Measurements from ENCODE around the gene REX1BD.

DNA sequence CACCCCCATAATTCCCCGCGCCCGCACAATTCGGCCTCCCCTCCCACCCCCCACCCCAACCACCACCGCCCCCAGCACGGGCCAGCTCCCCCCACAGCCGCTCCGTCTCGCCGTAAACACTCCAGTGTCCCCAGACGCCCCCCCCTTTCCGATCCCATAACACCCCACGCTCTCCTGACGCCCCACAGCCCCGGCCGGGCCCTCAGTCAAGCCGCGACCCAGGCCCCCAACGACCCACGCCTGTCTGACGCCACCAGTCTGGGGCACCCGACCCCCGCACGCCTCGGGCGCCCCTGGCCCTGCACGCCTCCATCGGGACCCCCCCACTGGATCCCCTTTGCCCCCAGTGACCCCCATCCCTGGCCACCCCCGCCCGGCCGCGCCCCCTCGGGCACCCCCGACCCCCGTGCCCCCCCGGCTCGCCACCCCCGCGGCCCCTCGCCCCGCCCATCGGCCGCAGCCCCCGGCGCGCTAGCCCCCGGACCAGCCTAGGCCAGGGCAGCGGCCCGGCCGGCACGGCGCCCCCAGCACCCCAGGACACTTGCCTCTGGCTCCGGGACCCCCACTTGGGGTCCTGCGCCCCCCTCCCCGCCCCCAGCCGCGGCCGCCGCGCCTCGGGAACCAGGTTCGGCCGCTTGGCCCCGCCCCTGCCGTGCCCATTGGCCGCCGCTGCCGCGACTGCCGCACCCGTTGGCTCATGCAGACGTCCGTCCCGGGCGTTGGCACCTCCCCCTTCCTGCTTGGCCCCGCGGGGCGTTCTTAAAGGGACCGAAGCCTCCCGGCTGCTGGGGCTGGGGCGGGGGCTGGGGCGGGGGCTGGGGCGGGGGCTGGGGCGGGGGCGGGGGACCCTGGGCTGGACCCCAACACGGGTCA, 45.4 kb upstream of the REX1BD start, which contains the start of gene FKBP8:
- no peak for TF ChIP-seq FOXA1 (IDR thresholded peaks at IDR 0.05)
- TF ChIP-seq, protein P1, sequence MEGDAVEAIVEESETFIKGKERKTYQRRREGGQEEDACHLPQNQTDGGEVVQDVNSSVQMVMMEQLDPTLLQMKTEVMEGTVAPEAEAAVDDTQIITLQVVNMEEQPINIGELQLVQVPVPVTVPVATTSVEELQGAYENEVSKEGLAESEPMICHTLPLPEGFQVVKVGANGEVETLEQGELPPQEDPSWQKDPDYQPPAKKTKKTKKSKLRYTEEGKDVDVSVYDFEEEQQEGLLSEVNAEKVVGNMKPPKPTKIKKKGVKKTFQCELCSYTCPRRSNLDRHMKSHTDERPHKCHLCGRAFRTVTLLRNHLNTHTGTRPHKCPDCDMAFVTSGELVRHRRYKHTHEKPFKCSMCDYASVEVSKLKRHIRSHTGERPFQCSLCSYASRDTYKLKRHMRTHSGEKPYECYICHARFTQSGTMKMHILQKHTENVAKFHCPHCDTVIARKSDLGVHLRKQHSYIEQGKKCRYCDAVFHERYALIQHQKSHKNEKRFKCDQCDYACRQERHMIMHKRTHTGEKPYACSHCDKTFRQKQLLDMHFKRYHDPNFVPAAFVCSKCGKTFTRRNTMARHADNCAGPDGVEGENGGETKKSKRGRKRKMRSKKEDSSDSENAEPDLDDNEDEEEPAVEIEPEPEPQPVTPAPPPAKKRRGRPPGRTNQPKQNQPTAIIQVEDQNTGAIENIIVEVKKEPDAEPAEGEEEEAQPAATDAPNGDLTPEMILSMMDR (IDR thresholded peaks at IDR 0.05; ENCODE audit: low read depth, low read length, missing input control), result no peak
- TF ChIP-seq, protein P2, sequence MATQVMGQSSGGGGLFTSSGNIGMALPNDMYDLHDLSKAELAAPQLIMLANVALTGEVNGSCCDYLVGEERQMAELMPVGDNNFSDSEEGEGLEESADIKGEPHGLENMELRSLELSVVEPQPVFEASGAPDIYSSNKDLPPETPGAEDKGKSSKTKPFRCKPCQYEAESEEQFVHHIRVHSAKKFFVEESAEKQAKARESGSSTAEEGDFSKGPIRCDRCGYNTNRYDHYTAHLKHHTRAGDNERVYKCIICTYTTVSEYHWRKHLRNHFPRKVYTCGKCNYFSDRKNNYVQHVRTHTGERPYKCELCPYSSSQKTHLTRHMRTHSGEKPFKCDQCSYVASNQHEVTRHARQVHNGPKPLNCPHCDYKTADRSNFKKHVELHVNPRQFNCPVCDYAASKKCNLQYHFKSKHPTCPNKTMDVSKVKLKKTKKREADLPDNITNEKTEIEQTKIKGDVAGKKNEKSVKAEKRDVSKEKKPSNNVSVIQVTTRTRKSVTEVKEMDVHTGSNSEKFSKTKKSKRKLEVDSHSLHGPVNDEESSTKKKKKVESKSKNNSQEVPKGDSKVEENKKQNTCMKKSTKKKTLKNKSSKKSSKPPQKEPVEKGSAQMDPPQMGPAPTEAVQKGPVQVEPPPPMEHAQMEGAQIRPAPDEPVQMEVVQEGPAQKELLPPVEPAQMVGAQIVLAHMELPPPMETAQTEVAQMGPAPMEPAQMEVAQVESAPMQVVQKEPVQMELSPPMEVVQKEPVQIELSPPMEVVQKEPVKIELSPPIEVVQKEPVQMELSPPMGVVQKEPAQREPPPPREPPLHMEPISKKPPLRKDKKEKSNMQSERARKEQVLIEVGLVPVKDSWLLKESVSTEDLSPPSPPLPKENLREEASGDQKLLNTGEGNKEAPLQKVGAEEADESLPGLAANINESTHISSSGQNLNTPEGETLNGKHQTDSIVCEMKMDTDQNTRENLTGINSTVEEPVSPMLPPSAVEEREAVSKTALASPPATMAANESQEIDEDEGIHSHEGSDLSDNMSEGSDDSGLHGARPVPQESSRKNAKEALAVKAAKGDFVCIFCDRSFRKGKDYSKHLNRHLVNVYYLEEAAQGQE (IDR thresholded peaks at IDR 0.05), result no peak
- TF ChIP-seq JUND (IDR thresholded peaks at IDR 0.05), result no peak
- TF ChIP-seq, protein P3, sequence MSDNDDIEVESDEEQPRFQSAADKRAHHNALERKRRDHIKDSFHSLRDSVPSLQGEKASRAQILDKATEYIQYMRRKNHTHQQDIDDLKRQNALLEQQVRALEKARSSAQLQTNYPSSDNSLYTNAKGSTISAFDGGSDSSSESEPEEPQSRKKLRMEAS (IDR thresholded peaks at IDR 0.05), result no peak
- peak in 1 of 2 donors; percentile 19 for TF ChIP-seq GABPA (IDR thresholded peaks at IDR 0.05 in 1 of 2, conservative IDR thresholded peaks at IDR 0.05 in 1 of 2)
- no peak for TF ChIP-seq YY1 (IDR thresholded peaks at IDR 0.05)
- TF ChIP-seq, protein P4, sequence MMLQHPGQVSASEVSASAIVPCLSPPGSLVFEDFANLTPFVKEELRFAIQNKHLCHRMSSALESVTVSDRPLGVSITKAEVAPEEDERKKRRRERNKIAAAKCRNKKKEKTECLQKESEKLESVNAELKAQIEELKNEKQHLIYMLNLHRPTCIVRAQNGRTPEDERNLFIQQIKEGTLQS (IDR thresholded peaks at IDR 0.05), result no peak
- TF ChIP-seq TAF1 (conservative IDR thresholded peaks at IDR 0.05), result no peak

Measured in liver (tissue), 3 donors.